Transverse colon (tissue), 3 donors: ENCODE data around the gene MOCS2.
A peak's percentile ranks its signal among the peaks of the same experiment; 100 is the strongest.

ENCODE experiments used
- EP300 ChIP-seq: sonication (generic); formaldehyde crosslinking; IDR thresholded peaks from one replicate; pipeline ENCODE4 v1.6.1; 2017; ENCODE audit warnings: antibody characterized with exemption, low read depth
- POLR2A ChIP-seq: fragments of 450-650 bp; IDR thresholded peaks from one replicate; pipeline ENCODE4 v1.6.1; 2016; ENCODE audit warnings: antibody characterized with exemption, mild to moderate bottlenecking, moderate library complexity
- TF ChIP-seq, protein P1 (sequence below), 5 experiments: fragments of 200-600 bp in 3 of 5; fragments of 450-650 bp in 2 of 5; sonication (generic) in 3 of 5; IDR thresholded peaks; 1 replicate in 2 of 5; 2 replicates in 3 of 5; pipeline ENCODE4 v1.5.1; 2016 to 2017; ENCODE audit warnings: antibody characterized with exemption in 5 of 5, inconsistent platforms in 3 of 5, mild to moderate bottlenecking in 2 of 5, moderate library complexity in 1 of 5

DNA sequence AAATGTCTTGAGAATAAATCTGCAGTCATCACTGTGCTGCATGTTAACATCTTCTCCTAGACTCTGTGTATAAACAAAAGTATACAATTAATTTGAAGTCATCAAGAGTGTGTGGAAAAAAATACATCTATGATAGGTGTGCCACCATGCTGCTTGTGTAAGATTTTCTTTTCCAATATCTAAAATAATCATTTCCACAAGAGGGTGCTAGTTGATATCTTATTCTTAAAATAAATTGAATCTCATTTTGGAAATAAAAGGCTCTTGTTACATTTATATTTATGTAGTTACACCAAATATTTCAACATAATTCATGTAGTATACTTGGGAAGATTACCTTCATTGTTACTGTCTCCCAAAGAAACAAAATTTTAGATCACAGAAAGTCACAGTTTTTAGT, 14.1 kb upstream of the MOCS2 start:
- TF ChIP-seq, protein P1, sequence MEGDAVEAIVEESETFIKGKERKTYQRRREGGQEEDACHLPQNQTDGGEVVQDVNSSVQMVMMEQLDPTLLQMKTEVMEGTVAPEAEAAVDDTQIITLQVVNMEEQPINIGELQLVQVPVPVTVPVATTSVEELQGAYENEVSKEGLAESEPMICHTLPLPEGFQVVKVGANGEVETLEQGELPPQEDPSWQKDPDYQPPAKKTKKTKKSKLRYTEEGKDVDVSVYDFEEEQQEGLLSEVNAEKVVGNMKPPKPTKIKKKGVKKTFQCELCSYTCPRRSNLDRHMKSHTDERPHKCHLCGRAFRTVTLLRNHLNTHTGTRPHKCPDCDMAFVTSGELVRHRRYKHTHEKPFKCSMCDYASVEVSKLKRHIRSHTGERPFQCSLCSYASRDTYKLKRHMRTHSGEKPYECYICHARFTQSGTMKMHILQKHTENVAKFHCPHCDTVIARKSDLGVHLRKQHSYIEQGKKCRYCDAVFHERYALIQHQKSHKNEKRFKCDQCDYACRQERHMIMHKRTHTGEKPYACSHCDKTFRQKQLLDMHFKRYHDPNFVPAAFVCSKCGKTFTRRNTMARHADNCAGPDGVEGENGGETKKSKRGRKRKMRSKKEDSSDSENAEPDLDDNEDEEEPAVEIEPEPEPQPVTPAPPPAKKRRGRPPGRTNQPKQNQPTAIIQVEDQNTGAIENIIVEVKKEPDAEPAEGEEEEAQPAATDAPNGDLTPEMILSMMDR (IDR thresholded peaks at IDR 0.05): peak in 1 of 5 experiments; percentile 6
- TF ChIP-seq POLR2A (no peak), EP300 (no peak)
